Erythroblast (primary cell): ENCODE results near the gene ARAP1.

Source experiments
- GATA1 ChIP-seq: IDR thresholded peaks from 2 replicates; pipeline ENCODE4 v1.6.1; 2011; ENCODE audit warnings: low read depth, mild to moderate bottlenecking, control low read depth, low read length, moderate library complexity
- POLR2A ChIP-seq: IDR thresholded peaks from 2 replicates; pipeline ENCODE4 v1.6.1; 2011; ENCODE audit warnings: mild to moderate bottlenecking, low read length

GRCh38 chr11:72763823-72764222 lies 11.6 kb upstream of the ARAP1 start:
- TF ChIP-seq POLR2A (no peak), GATA1 (no peak)
